Endothelial cell of umbilical vein (primary cell): ENCODE data around the gene BCL11A. TPM values are rescaled to one million over a fixed set of nuclear protein-coding genes. Genes with fewer than 3 reads are reported as not detected.

Experiments used
- BruUV-seq: library from RNA; stranded (reverse); fragments of 400-500 nt; replicated peaks from 2 replicates; lab custom pipeline; 2021; lab: Mats Ljungman, UMichigan
- CTCF ChIA-PET: fragments of 300-600, 350-600 bp; sonication (Branson Sonifier 250); formaldehyde crosslinking; loops from one replicate; lab custom pipeline; 2021; ENCODE audit warnings: antibody characterized with exemption, inconsistent platforms; lab: Charles Lee
- POLR2A ChIA-PET: fragments of 300-600, 350-600 bp; sonication (Branson Sonifier 250); formaldehyde crosslinking; loops from one replicate; lab custom pipeline; 2021; ENCODE audit warnings: antibody characterized with exemption, inconsistent platforms; lab: Charles Lee
- DNase-seq: peaks from one replicate; pipeline ENCODE4 v3.0.0-alpha.2; 2011; ENCODE audit warnings: low read depth, low spot score
- FAIRE-seq: peaks from 2 replicates; lab custom pipeline; 2011; peaks lifted over from hg19 to GRCh38; lab: Jason Lieb, UNC
- H2AFZ ChIP-seq: 2 replicates; pipeline ENCODE4 v1.6.0; 2012; ENCODE audit warnings: low read depth, low read length, control low read depth, inconsistent platforms
- H3K27ac ChIP-seq: 2 replicates; pipeline ENCODE4 v1.5.1; 2011; ENCODE audit warnings: low read depth, mild to moderate bottlenecking, control low read depth, low read length, moderate library complexity; ENCODE audit not compliant: insufficient read depth
- H3K27me3 ChIP-seq, 2 experiments: 2 replicates each; pipeline versions ENCODE4 v1.6.0 to v1.6.1; 2011; ENCODE audit warnings: low read length in 2 of 2, mixed read lengths in 1 of 2; ENCODE audit not compliant: control insufficient read depth in 2 of 2, insufficient read depth in 2 of 2
- H3K36me3 ChIP-seq, 2 experiments: 2 replicates in 1 of 2; 3 replicates in 1 of 2; pipeline ENCODE4 v1.5.1; 2011; ENCODE audit warnings: low read length in 2 of 2, mild to moderate bottlenecking in 1 of 2, moderate library complexity in 1 of 2; ENCODE audit not compliant: control insufficient read depth in 2 of 2, insufficient read depth in 2 of 2; ENCODE audit errors: extremely low read depth in 1 of 2
- H3K4me1 ChIP-seq: 3 replicates; pipeline ENCODE4 v1.5.1; 2011; ENCODE audit warnings: mild to moderate bottlenecking, low read length; ENCODE audit not compliant: control insufficient read depth, insufficient read depth; ENCODE audit errors: extremely low read depth
- H3K4me2 ChIP-seq: 2 replicates; pipeline ENCODE4 v1.6.1; 2011; ENCODE audit warnings: low read length, control low read depth, mixed read lengths; ENCODE audit not compliant: insufficient read depth
- H3K4me3 ChIP-seq, 3 experiments: fragments of 200-600 bp in 1 of 3; sonication (generic), shearing (Covaris generic) in 1 of 3; replicated peaks in 1 of 3; 2 replicates each; pipeline ENCODE4 v1.5.1; 2011 to 2016; ENCODE audit warnings: control low read depth in 3 of 3, low read length in 3 of 3, mild to moderate bottlenecking in 2 of 3, inconsistent platforms in 1 of 3, low read depth in 1 of 3, moderate library complexity in 1 of 3; ENCODE audit not compliant: insufficient read depth in 1 of 3
- H3K79me2 ChIP-seq: 2 replicates; pipeline ENCODE4 v1.6.0; 2012; ENCODE audit warnings: low read length, inconsistent platforms; ENCODE audit not compliant: control insufficient read depth, insufficient read depth
- H3K9ac ChIP-seq: replicated peaks from 2 replicates; pipeline ENCODE3; 2011; ENCODE audit warnings: low read length, control low read depth; ENCODE audit not compliant: insufficient read depth; ENCODE audit errors: extremely low read depth
- H3K9me1 ChIP-seq: replicated peaks from 3 replicates; pipeline ENCODE4 v1.6.0; 2011; ENCODE audit warnings: mild to moderate bottlenecking, low read length; ENCODE audit not compliant: control insufficient read depth, insufficient read depth; ENCODE audit errors: extremely low read depth
- H3K9me3 ChIP-seq: replicated peaks from 2 replicates; pipeline ENCODE4 v1.5.1; 2012; ENCODE audit warnings: low read length, inconsistent platforms; ENCODE audit not compliant: control insufficient read depth, insufficient read depth
- H4K20me1 ChIP-seq: replicated peaks from 2 replicates; pipeline ENCODE3; 2011; ENCODE audit warnings: mild to moderate bottlenecking, low read length; ENCODE audit not compliant: control insufficient read depth, insufficient read depth; ENCODE audit errors: extremely low read depth
- CTCF ChIP-seq, 2 donors: IDR thresholded peaks; 1 replicate in 1 of 2; 2 replicates in 1 of 2; pipeline ENCODE4 v1.5.1; 2011; ENCODE audit warnings: low read length in 2 of 2, mild to moderate bottlenecking in 2 of 2, moderate library complexity in 2 of 2, control low read depth in 1 of 2, inconsistent platforms in 1 of 2, low read depth in 1 of 2; ENCODE audit not compliant: insufficient read depth in 1 of 2; ENCODE audit errors: extremely low read depth in 1 of 2
- EZH2 ChIP-seq: IDR thresholded peaks from 2 replicates; pipeline ENCODE4 v1.6.1; 2012; ENCODE audit warnings: borderline replicate concordance, low read depth, mild to moderate bottlenecking, moderate library complexity, low read length, inconsistent platforms; ENCODE audit not compliant: severe bottlenecking
- FOS ChIP-seq: IDR thresholded peaks from 2 replicates; pipeline ENCODE4 v1.6.1; 2011; ENCODE audit warnings: mild to moderate bottlenecking, low read length, moderate library complexity, borderline replicate concordance; ENCODE audit not compliant: insufficient read depth
- GATA2 ChIP-seq: IDR thresholded peaks from 2 replicates; pipeline ENCODE4 v1.7.0; 2011; ENCODE audit warnings: low read depth, mild to moderate bottlenecking, moderate library complexity, mixed read lengths, low read length; ENCODE audit not compliant: insufficient read length, insufficient read depth
- JUN ChIP-seq: IDR thresholded peaks from 2 replicates; pipeline ENCODE4 v1.6.1; 2011; ENCODE audit warnings: borderline replicate concordance, low read depth; ENCODE audit not compliant: insufficient read length, insufficient read depth
- MAX ChIP-seq: IDR thresholded peaks from 2 replicates; pipeline ENCODE4 v1.6.1; 2011; ENCODE audit not compliant: insufficient read depth, insufficient read length
- MYC ChIP-seq: IDR thresholded peaks from one replicate; pipeline ENCODE4 v1.6.1; 2011; ENCODE audit warnings: mild to moderate bottlenecking, low read depth, low read length
- POLR2A ChIP-seq: IDR thresholded peaks from 2 replicates; pipeline ENCODE4 v1.6.1; 2012; ENCODE audit warnings: low read depth, mild to moderate bottlenecking, control low read depth, low read length
- POLR2AphosphoS5 ChIP-seq: IDR thresholded peaks from 2 replicates; pipeline ENCODE4 v1.6.1; 2012; ENCODE audit warnings: low read depth, mild to moderate bottlenecking, control low read depth, low read length, moderate library complexity; ENCODE audit not compliant: insufficient read depth
- dilution Hi-C: fragments of 300-500 bp; cut with MboI; formaldehyde crosslinking; loops from one replicate; pipeline ENCODE4 v1.15.0; 2019; ENCODE audit warnings: low sequenced_read_pairs; ENCODE audit not compliant: extremely low pct_ligation_motif_present
- intact Hi-C: fragments of 100-400 bp; cut with micrococcal nuclease; formaldehyde crosslinking; loops from one replicate; pipeline ENCODE4 v1.10.0; 2022
- polyA plus RNA-seq, 4 experiments: library from polyadenylated mRNA; depleted of rRNA in 3 of 4; stranded (reverse) in 3 of 4; unstranded in 1 of 4; fragments of >200 nt; gene quantifications; 2 replicates each; pipeline versions ENCODE4 v1.2.1 to v1.2.3, GENCODE V29; 2011 to 2012; ENCODE audit warnings: missing spikeins in 1 of 4
- total RNA-seq: library from RNA; stranded (reverse); gene quantifications from 2 replicates; pipeline ENCODE4 v1.2.3, GENCODE V29; 2021

BCL11A gene
- total and polyA plus RNA-seq, 2 donors (not counting 3 experiments of a cell fraction or from before 2014, with no cell fraction given), result 0.12 to 0.88 TPM

GRCh38 chr2:60450488-60450887 lies 103.0 kb downstream of the BCL11A start:
- H3K27ac ChIP-seq, result no peak overlapping the region
- no peak overlapping the region for H3K9ac ChIP-seq
- ChIA-PET POLR2A (no interaction called here), CTCF (no interaction called here)
- DNase-seq (no peak), FAIRE-seq (no peak)
- no peaks in the 10 kb centered on the region for H3K4me1 ChIP-seq
- dilution Hi-C loops (no loop called here), intact Hi-C loops (no loop called here)
- TF ChIP-seq POLR2A, result no peak
- no peak for TF ChIP-seq POLR2AphosphoS5
- TF ChIP-seq EZH2, result no peak
- TF ChIP-seq CTCF (IDR thresholded peaks at IDR 0.05; ENCODE audit: extremely low read depth in 1 of 2, insufficient read depth in 1 of 2, low read depth in 1 of 2, low read length in 2 of 2), result no peak
- TF ChIP-seq GATA2, result no peak
- no peak for TF ChIP-seq JUN
- TF ChIP-seq MAX, result no peak
- TF ChIP-seq FOS, result no peak
- no peak for TF ChIP-seq MYC
- H3K9me3 ChIP-seq, result no peaks in the 10 kb centered on the region
- no peak overlapping the region for H2AFZ ChIP-seq
- H3K9me1 ChIP-seq, result no peaks in the 10 kb centered on the region
- no peak overlapping the region for H3K4me3 ChIP-seq
- no peak overlapping the region for H3K4me2 ChIP-seq
- no peaks in the 10 kb centered on the region for H3K79me2 ChIP-seq
- H3K36me3 ChIP-seq, result no peaks in the 10 kb centered on the region
- no peaks in the 10 kb centered on the region for H4K20me1 ChIP-seq
- H3K27me3 ChIP-seq, result no peaks in the 10 kb centered on the region
- no TSS peak for BruUV-seq
